HG02884 (cell line): Measurements from ENCODE around the gene ASB13.
A peak's percentile ranks its signal among the peaks of the same experiment; 100 is the strongest.
"Not testable (repeated sequence)": the region's sequence is repeated elsewhere in the genome, so short reads cannot be mapped to it uniquely, and the experiment has no call there.

Experiments
- ATAC-seq: cut with Tn5 transposase; IDR thresholded peaks from one replicate; pipeline ENCODE4 v1.9.1; 2021; ENCODE audit warnings: mild to moderate bottlenecking, moderate library complexity; ENCODE audit not compliant: unreplicated experiment

ASB13 gene

DNA sequence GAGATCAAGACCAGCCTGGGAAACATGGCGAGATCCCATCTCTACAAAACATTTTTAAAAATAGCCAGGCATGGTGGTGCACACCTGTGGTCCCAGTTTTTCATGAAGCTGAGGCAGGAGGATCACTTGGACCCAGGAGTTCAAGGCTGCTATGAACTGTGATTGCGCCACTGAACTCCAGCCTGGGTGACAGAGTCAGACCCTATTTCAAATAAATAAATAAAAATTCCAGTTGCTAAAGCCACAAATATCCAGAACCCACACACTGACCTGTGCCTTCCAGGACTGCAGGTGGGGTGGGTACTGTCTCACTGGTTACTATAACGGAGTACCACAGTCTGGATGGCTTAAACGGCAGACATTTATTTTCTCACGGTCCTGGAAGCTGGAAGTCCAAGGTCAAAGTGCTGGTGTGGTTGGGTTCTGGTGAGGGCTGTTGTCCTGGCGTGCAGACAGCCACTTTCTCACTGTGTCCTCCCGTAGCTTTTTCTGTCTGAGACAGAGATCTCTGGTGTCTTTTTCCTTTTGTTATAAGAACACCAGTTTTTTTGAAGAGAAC, 38.8 kb downstream of the ASB13 start:
- no peak for ATAC-seq

DNA sequence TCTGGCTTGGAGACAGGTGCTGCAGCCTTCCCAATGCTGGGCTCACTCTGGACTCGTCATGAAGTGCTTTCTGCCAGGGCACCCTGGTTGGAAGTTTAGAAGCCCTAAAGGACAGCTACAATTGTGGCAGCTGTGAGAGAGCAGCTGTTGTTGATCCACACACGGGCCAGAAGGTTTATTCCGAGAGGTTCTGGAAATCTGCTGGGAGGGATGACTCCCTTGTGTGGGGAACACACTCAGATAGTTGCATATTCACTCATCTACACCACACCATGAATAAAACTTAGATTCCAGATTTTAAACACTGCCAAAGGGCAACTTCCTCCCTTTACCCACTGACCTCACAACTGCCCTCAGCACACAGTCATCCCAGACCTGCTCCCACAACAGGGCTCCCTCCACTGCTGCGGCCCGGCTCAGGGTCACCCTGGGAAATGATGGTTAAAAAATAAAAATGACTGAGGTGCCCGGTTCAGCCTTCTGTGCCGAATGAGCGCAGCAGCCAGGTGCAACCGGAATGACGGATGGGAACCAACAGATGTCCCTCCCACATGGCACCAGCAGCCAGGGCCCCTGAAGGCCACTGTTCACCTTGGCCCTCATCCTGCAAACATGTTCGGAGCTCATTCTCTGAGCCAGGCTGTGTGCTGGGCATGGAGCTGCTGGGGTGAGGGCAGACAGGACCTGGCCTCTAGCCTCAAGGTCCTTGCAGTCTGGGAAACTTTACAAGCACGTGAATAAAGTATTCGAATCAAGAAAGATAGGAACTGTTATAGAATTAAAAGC, 40.2 kb downstream of the ASB13 start:
- ATAC-seq, result no peak

DNA sequence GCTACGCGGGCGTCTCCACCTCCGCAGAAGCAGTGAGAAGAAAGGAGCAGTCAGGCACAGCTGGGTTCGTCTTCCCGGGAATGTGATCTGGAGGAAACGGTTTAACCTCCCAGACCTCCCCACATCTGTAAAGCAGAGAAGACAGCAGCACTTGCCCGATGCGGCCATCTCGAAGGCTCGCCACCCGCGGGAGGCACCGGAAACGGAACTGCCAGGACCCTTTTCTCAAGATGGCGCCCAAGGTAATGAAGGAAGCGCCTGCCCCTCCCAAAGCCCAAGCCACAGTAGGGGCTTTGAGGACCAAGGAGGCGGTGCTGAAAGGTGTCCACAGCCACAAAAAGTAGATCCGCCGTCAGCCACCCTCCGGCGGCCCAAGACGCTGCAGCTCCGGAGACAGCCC, 41.7 kb downstream of the ASB13 start:
- ATAC-seq, result no peak

DNA sequence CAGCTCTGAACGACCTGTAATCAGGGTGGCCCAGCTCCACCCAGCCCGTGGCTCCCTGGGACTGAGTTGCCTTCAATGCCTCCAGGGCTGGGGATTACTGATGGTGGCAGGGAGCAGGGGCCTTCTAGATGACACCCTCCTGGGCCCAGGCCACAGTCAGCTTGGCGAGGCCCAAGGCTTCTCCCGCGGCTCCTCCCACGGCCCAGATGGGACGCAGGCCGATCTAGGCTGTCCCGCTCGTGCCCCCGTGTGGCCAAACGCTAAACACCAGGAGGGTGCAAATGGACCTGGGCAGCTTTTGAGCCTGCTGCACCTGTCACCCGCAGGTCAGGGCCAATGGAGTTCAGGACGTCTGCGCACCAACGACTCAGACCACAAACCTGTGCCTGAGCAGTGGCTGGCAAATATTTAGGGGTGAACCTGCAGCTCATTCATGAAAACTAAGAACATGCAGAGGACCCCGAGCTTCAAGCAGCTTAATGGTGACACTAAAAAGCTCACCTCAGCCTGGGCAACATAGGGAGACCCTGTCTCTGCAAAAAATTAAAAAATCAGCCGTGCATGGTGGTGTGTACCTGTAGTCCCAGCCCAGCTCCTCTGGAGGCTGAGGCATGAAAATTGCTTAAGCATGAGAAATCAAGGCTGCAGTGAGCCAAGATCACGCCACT, 43.2 kb downstream of the ASB13 start:
- peak; percentile 98 for ATAC-seq

DNA sequence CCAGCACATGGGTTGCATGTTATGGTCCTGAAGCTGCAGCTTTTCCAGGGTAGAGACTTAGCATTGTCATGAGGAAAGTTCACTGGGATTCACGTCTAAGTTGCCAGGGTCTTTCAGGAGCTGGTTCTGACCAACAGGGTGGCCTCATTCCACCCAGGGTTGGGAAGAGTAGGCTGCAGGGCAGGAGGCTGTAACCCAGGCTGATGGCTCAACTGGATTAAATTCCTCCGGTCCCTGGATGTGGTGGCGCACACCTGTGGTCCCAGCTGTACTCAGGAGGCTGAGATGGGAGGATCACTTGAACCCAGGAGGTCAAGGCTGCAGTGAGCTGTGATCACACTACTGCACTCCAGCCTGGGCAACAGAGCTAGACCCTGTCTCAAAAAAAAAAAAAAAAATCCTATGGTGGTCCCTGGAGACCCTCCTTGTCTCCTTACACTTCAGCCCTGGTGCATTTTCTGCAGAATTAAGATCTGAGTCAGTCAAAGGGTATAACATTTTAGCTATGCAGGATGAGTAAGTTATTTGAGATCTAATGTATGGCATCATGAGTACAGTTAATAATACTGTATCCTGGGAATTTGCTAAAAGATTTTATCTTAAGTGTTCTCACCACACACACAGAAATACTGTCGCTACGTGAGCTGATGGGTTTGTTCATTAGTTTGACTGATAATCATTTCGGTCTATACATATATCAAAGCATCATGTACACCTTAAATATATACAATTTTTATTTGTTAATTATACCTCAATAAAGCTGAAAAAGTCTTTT, 44.0 kb downstream of the ASB13 start:
- ATAC-seq, result no peak

DNA sequence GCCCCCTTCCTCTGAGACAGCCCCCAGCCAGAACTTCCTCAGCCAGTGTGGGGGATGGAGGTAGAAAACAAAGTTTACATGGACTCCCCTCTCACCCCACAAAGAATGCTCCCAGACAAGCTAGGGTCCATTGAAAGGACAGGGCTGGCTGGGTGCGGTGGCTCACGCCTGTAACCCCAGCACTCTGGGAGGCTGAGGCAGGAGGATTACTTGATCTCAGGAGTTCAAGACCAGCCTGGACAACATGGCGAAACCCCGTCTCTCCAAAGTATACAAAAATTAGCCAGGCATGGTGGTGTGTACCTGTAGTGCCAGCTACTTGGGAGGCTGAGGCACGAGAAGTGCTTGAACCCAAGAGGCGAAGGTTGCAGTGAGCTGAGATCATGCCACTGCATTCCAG, 45.0 kb downstream of the ASB13 start:
- ATAC-seq, result not testable (repeated sequence)

DNA sequence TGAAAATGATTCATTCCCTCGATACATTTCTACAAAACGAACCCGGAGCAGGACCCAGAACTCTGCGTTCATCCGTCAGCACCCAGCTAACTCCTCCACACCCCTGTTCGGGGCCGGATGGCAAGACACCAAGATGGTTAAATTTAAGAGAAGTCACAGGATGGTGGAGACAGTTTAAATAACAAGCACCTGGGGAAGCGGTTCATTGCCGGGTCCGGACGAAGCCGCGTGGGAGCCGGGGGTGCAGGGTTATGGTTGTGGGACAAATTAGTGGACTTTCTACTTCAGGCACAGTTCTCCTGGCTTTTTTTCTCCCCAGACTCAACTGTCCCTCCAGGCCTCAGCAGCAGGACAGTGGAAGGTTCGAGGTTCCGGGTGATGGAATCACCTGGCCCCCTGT, 45.4 kb downstream of the ASB13 start:
- ATAC-seq, result no peak

DNA sequence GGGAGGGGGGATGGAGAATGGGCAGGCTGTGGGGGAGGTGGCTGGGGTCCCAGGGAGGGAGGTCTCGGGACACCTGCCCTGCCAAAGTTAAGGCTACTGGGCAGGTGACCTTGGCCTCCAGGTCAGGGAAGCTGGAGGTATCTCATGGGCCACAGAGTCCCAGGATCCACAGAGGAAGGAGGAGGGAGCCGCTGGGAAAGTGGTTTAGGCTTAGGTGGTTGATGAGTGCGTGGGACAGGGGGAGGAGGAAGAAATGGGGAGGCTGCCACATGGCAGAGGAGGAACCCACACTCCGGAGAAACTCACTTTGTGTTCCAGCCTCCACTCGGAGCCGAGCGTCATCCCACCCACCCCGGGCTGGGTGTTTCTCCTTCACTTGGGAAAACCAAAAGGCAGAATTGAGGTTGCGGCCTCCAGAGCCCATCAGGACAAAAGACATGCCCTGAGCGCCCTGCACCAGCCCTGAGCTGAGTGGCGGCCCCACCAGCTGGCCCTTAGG, 46.1 kb downstream of the ASB13 start:
- no peak for ATAC-seq

DNA sequence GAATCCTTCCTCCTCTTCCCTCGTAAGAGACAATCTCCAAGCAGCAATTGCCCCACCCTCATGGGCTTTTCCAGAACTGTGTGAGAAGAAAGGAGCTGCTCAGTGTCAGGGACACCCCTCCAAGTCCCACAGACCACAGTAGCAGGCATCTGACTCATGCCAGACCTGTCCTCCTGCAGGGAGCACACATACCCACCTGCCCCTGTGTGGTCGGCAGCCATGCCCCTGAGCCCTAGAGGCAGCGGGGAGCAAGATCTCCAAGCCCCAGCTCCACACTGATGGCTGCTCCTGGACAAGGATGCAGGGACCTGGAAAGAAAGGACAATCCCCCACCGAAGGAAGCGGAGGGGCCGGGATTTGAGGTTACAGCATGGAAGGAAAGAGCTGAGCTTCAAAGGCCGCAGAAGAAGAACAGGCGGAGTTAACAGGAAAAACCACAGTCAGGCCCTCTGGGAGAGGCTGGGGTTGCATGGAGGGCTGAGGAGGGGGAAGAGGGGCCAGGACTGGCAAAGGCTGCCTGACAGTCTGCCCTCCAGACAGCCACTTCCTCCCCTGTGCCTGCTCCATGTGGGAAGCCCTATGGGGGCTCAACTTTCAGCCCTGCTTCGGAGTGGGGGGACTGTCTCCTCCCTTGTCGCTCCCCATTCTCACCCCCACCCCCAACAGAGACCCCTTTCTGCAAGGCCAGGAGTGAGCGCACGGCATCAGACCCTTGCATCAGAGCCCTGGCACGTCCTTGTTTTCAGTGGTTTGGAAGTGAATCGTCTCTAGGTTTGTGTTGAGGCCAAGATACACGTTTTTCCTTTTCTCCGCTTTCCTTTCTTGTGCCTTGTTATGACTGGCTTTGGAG, 46.8 kb downstream of the ASB13 start:
- no peak for ATAC-seq

DNA sequence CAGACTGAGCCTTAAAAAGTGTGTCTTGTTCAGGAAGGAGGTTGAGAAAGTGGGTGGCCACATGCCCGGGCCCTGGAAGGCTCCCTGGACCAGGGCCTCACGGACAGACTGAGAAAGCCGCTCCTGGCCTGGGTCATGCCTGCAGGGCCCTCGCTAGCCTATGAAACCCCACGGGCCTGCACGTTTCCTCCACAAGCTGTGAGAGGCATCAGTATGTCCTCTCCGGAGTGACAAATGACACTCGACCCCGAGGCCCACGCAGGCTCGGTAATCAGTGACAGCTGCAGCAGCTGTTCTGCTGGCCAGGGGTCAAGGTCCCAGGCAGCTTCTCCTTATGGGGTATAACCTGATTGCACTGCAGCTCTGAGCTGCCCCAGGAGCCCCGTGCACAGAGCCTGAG, 47.6 kb downstream of the ASB13 start:
- no peak for ATAC-seq

DNA sequence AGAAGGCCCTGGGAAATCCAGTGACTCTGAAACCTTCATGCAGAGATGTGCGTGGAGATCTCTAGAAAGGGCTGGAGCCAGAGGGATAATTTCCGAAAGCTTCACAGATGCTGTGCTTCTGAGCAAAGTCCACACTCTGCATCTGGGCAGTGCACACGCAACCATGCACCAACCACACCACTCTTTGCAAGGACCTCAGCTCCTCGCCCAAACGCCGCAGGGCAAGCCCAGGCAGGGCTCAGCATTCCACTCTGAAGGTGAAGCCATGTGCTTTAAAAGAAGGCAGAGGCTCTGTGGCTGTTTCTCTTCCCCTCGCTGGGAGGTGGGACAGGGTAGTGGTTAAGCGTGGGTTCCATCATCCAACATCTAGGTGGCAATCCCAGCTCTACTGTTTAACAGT, 48.4 kb downstream of the ASB13 start:
- no peak for ATAC-seq

DNA sequence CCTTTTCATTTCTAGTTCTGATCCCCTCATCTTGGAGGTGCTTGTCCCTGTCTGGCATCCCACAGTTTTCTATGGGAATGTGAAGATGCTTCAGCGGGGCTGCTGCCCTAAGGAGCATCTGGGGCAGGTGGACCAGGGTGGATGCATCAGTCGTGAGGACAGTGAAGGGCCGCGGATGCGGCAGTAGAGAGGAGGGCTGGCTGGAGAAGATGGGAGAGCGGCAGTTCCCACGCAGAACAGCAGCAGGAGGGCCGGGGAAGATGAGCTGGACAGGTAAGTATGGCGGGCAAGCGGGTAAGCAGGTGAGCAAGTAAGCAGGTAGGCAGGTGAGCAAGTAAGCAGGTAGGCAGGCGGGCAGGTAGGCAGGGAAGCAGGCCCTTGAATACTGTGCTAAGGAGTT, 48.9 kb downstream of the ASB13 start:
- no peak for ATAC-seq

DNA sequence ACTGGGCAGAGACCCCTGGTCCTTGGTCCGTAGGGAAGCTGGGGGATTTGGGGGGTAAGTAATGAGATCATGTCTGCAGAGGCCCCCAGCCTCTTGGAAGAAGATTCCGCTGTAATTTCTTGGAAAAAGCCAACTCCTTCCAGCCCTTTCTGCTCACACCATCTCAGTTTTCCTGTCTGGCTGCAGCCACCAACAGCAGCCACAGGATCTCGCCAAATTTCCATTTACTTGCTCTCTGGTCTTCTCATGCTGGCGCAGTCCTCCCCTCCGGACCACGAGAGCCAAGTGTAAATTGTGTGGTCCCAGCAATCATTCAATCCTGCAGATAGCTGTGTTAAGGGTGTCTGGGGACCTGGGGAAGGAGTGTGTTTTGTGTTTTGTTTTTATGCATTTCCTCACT, 49.6 kb downstream of the ASB13 start:
- ATAC-seq, result no peak

DNA sequence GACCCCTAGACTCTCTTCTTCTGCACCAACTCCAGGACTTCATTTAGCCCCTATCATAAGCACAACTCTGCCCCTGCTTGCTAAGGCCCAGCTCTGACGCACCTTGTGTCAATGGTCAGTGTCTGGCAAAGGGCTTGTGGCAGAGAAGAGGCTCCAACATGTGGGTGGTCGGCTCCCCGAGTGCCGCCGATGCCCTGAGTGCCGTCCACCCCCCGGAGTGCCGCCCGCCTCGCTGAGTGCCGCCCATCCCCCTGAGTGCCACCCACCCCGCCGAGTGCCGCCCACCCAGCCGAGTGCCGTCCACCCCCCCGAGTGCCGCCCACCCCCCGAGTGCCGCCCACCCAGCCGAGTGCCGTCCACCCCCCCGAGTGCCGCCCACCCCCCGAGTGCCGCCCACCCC, 50.3 kb downstream of the ASB13 start:
- no peak for ATAC-seq

DNA sequence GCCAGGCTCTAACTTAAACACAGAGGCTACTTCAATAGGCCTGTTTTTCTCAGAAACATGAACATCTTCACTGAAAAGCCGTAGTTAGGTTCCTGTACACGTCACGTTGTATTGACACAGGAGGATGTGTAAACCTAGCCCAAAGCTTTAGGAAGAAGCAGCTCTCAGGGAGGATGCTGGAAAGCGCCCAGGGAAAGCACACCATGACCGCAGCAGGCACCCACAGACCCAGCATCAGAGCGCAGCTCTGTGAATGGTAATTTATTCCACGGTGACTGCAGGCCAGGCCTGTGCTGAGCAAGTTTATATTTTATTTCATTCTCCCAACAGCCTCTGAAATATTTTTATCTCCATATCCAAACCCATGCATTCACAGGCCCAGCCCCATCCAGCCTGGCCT, 51.1 kb downstream of the ASB13 start:
- ATAC-seq, result no peak

DNA sequence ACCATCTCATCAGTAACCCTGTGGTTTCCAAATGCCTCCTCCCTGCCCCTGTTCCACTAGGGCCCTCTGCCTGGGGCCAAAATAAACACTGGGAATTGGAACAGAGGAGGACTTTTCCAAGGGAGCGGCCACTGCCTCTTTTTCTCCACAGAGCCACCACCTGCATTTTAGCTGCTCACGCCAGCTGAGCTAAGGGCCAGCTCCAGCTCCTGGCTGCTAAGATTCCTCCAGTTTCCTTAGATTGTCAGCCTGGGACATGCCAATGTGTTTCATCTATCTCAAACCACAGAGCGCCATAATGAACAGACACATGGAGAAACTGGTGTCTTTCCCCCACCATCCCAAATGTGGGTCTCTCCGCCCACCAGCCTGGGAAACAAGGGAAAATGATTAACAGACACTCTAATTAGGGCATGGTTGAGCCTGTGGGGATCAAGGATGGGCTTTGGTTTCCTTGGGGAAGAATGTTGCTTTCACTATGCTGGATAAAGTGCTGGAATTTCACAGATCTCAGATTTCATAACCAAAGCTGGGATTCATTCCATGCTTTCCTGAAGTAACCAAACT, 52.2 kb downstream of the ASB13 start:
- no peak for ATAC-seq

DNA sequence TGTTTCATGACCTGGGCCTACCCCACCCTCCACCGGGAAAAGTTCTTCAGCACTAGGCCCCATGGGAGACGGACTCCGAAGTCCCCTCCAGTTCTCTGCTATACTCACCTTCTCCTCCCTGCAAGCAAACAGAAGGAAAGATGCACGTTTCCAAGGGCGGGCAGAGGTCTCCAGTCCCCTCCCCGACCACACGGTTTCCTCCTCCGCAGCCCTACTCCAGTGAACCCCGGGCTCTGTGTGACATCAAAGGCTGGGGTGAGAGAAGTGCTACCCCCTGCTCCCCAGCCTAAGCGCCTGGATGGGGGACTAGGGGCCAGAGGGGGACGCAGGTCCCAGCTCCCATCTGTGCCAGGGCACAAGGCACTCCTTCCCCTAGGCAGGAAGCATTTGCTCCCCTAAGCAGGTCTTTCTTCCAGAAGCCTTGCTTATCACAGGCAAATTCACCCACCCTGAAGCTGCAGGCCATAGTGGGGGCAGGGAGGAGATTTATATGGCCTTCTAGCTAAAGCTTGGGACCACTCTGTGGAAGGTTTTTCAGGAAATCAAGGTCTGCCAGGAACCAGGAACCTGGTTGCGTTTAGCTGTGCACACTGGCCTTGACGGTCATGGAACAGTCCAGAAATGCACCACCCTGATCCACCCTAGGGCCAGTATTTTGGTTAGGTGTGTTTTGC, 52.8 kb downstream of the ASB13 start:
- ATAC-seq, result no peak

DNA sequence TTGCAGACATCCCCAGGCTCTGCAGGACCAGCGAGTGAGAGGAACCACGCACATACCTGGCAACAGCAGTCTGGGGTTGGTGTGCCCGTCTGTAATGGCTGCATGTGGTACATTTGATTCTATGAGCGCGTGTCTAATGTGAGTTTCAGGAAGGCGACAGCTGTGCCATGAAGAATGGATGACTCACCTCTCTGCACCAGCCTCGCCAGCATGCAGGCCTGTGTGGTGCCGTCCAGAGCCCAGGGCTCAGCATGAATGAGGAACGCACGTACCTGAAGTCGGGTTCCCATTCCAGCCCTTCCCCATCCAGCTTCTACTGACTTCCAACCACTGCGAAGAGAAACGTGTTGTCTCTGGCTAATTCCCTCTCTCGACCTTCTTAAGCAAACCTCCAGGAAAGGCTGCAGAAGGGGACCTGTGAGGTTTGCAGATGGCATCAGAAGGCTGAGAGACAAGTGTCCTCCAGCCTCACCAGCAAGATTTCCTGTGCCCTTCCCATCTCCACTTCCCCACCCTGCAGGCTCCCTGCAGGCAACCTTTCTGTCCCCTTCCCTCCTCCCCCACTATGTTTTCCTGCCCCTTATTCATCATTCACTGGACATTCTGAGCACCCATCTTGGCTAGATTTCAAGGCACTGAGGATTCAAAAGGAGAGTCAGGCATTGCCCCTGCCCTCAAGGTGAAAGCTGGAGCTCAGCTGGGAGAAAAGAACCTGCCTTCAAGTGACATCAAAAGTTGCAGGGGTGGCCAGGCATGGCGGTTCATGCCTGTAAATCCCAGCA, 54.3 kb downstream of the ASB13 start:
- ATAC-seq, result no peak
